22Rv1 (cell line): ENCODE results near the gene PSKH1.
"Not testable (repeated sequence)": the region's sequence is repeated elsewhere in the genome, so short reads cannot be mapped to it uniquely, and the experiment has no call there.

Experiments
- ZFX ChIP-seq: fragments of 450-650 bp; IDR thresholded peaks from 2 replicates; pipeline ENCODE4 v1.6.1; 2017; ENCODE audit warnings: antibody characterized with exemption, borderline replicate concordance
- TF ChIP-seq, protein P1 (sequence below): fragments of 450-650 bp; IDR thresholded peaks from 2 replicates; pipeline ENCODE4 v1.5.1; 2017; ENCODE audit warnings: mild to moderate bottlenecking

DNA sequence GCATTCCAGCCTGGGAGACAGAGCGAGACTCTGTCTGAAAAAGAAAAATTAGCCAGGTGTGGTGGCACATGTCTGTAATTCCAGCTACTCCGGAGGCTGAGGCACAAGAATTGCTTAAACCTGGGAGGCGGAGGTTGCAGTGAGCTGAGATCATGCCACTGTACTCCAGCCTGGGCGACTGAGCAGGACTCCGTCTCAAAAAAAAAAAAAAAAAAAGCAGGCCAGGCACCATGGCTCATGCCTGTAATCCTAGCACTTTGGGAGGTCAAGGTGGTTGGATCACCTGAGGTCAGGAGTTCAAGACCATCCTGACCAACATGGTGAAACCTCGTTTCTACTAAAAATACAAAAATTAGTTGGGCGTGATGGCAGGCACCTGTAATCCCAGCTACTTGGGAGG, 79.2 kb downstream of the PSKH1 start:
- TF ChIP-seq, protein P1, sequence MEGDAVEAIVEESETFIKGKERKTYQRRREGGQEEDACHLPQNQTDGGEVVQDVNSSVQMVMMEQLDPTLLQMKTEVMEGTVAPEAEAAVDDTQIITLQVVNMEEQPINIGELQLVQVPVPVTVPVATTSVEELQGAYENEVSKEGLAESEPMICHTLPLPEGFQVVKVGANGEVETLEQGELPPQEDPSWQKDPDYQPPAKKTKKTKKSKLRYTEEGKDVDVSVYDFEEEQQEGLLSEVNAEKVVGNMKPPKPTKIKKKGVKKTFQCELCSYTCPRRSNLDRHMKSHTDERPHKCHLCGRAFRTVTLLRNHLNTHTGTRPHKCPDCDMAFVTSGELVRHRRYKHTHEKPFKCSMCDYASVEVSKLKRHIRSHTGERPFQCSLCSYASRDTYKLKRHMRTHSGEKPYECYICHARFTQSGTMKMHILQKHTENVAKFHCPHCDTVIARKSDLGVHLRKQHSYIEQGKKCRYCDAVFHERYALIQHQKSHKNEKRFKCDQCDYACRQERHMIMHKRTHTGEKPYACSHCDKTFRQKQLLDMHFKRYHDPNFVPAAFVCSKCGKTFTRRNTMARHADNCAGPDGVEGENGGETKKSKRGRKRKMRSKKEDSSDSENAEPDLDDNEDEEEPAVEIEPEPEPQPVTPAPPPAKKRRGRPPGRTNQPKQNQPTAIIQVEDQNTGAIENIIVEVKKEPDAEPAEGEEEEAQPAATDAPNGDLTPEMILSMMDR, result not testable (repeated sequence)
- not testable (repeated sequence) for TF ChIP-seq ZFX
